AG04450 (cell line): ENCODE measurements around the gene CRIM1. TPM values are rescaled to one million over a fixed set of nuclear protein-coding genes. Genes with fewer than 3 reads are reported as not detected.

Source experiments
- CTCF ChIA-PET: fragments of 300-600, 350-600 bp; formaldehyde crosslinking; extraction: SDS; loops from one replicate; lab custom pipeline; 2022; ENCODE audit warnings: antibody characterized with exemption, inconsistent platforms; lab: Charles Lee
- POLR2A ChIA-PET: fragments of 350-600 bp; formaldehyde crosslinking; extraction: SDS; loops from one replicate; lab custom pipeline; 2021; ENCODE audit warnings: antibody characterized with exemption, inconsistent platforms; lab: Yijun Ruan, JAX
- DNase-seq: peaks from one replicate; pipeline ENCODE4 v3.0.0-alpha.2; 2011; ENCODE audit warnings: low read depth, low spot score
- H3K27ac ChIP-seq: one replicate; pipeline ENCODE4 v1.5.1; 2012; ENCODE audit warnings: low read depth, low read length, control low read depth
- H3K27me3 ChIP-seq: one replicate; pipeline ENCODE4 v1.6.0; 2012; ENCODE audit warnings: low read length; ENCODE audit not compliant: control insufficient read depth, insufficient read depth
- H3K4me3 ChIP-seq: 2 replicates; pipeline ENCODE4 v1.5.1; 2011; ENCODE audit warnings: mild to moderate bottlenecking, low read depth, low read length, control low read depth
- H3K9me3 ChIP-seq: 2 replicates; pipeline ENCODE4 v1.5.1; 2012; ENCODE audit warnings: low read length; ENCODE audit not compliant: control insufficient read depth, insufficient read depth
- CTCF ChIP-seq: IDR thresholded peaks from 2 replicates; pipeline ENCODE4 v1.5.1; 2011; ENCODE audit warnings: low read depth, low read length, control low read depth, inconsistent platforms
- polyA plus RNA-seq: library from polyadenylated mRNA; depleted of rRNA; stranded (reverse); fragments of >200 nt; gene quantifications from 2 replicates; pipeline ENCODE4 v1.2.3, GENCODE V29; 2011

Gene CRIM1
- polyA plus RNA-seq, 1 experiment: 142 TPM

GRCh38 chr2:36526226-36526625 is 170.6 kb downstream of the CRIM1 start:
- Histone ChIP-seq H3K27ac (no peak overlapping the region), H3K27me3 (no peaks in the 10 kb centered on the region), H3K9me3 (no peaks in the 10 kb centered on the region), H3K4me3 (no peak overlapping the region)
- POLR2A ChIA-PET: no interaction called here
- TF ChIP-seq CTCF: no peak
- CTCF ChIA-PET: interaction anchor here (2.2 kb wide), 1 partner anchor 173 kb away, joined by 8 read pairs; no protein-coding TSS in a partner anchor
- no peak for DNase-seq

GRCh38 chr2:36528274-36528673 is 172.7 kb downstream of the CRIM1 start:
- CTCF ChIA-PET: interaction anchor here (0.9 to 2.2 kb wide), 3 partner anchors 137 to 175 kb away, joined by 3 to 8 read pairs (median 3); no protein-coding TSS in a partner anchor
- DNase-seq: no peak
- Histone ChIP-seq H3K27ac (no peak overlapping the region), H3K27me3 (no peaks in the 10 kb centered on the region), H3K9me3 (no peaks in the 10 kb centered on the region), H3K4me3 (no peak overlapping the region)
- POLR2A ChIA-PET: no interaction called here
- no peak for TF ChIP-seq CTCF

GRCh38 chr2:36528766-36529392 is 173.3 kb downstream of the CRIM1 start:
- no peak for DNase-seq
- Histone ChIP-seq H3K4me3 (no peak overlapping the region), H3K9me3 (no peaks in the 10 kb centered on the region), H3K27ac (no peak overlapping the region), H3K27me3 (no peaks in the 10 kb centered on the region)
- TF ChIP-seq CTCF: no peak
- CTCF ChIA-PET: interaction anchor here (0.9 to 1.1 kb wide), 2 partner anchors 136 to 176 kb away, joined by 3 read pairs; no protein-coding TSS in a partner anchor
- POLR2A ChIA-PET: no interaction called here

GRCh38 chr2:36530178-36530982 is 174.8 kb downstream of the CRIM1 start:
- no peak for DNase-seq
- ChIA-PET POLR2A (no interaction called here), CTCF (interaction anchor here (1.0 to 1.5 kb wide), 2 partner anchors 142 to 178 kb away, joined by 3 read pairs; no protein-coding TSS in a partner anchor)
- TF ChIP-seq CTCF: no peak
- H3K9me3 ChIP-seq: no peaks in the 10 kb centered on the region
- H3K4me3 ChIP-seq: no peak overlapping the region
- H3K27me3 ChIP-seq: no peaks in the 10 kb centered on the region
- H3K27ac ChIP-seq: no peak overlapping the region

- POLR2A ChIA-PET: no interaction called here
- no peak overlapping the region for H3K4me3 ChIP-seq
- H3K9me3 ChIP-seq: no peaks in the 10 kb centered on the region
- DNase-seq: no peak
- TF ChIP-seq CTCF: 0 out of 2 replicates have a peak, but pooled peaks have one; percentile 14
- no peak overlapping the region for H3K27ac ChIP-seq
- CTCF ChIA-PET: interaction anchor here (0.9 to 1.5 kb wide), 3 partner anchors 141 to 178 kb away, joined by 3 read pairs; no protein-coding TSS in a partner anchor
- no peaks in the 10 kb centered on the region for H3K27me3 ChIP-seq
Measured at GRCh38 chr2:36530983-36531354, 175.4 kb downstream of the CRIM1 start.
